Astrocyte of the cerebellum (primary cell): ENCODE data around the gene RNF220.

Source experiments
- DNase-seq: peaks from one replicate; pipeline ENCODE4 v3.0.0-alpha.2; 2011; ENCODE audit warnings: low read depth
- H3K4me3 ChIP-seq: 2 replicates; pipeline ENCODE4 v1.5.1; 2011; ENCODE audit warnings: mild to moderate bottlenecking, low read depth, low read length, moderate library complexity
- in situ Hi-C: cut with HindIII; loops from 2 replicates; pipeline ENCODE4 v1.10.0; 2017; ENCODE audit warnings: low sequenced_read_pairs
- TF ChIP-seq, protein P1 (sequence below): IDR thresholded peaks from 2 replicates; pipeline ENCODE4 v1.5.1; 2012; ENCODE audit warnings: low read length, low read depth, moderate library complexity, mild to moderate bottlenecking; ENCODE audit errors: missing control alignments

Gene RNF220

GRCh38 chr1:44646261-44647110 is 241.4 kb downstream of the RNF220 start:
- TF ChIP-seq, protein P1, sequence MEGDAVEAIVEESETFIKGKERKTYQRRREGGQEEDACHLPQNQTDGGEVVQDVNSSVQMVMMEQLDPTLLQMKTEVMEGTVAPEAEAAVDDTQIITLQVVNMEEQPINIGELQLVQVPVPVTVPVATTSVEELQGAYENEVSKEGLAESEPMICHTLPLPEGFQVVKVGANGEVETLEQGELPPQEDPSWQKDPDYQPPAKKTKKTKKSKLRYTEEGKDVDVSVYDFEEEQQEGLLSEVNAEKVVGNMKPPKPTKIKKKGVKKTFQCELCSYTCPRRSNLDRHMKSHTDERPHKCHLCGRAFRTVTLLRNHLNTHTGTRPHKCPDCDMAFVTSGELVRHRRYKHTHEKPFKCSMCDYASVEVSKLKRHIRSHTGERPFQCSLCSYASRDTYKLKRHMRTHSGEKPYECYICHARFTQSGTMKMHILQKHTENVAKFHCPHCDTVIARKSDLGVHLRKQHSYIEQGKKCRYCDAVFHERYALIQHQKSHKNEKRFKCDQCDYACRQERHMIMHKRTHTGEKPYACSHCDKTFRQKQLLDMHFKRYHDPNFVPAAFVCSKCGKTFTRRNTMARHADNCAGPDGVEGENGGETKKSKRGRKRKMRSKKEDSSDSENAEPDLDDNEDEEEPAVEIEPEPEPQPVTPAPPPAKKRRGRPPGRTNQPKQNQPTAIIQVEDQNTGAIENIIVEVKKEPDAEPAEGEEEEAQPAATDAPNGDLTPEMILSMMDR, result no peak
- H3K4me3 ChIP-seq, result no peak overlapping the region
- peak; percentile 9 for DNase-seq
- in situ Hi-C loops, result no loop called here

- TF ChIP-seq, protein P1, result no peak
- DNase-seq, result no peak
- H3K4me3 ChIP-seq, result no peak overlapping the region
- in situ Hi-C loops, result no loop called here
Measured at GRCh38 chr1:44647896-44648295, 242.8 kb downstream of the RNF220 start.

DNA sequence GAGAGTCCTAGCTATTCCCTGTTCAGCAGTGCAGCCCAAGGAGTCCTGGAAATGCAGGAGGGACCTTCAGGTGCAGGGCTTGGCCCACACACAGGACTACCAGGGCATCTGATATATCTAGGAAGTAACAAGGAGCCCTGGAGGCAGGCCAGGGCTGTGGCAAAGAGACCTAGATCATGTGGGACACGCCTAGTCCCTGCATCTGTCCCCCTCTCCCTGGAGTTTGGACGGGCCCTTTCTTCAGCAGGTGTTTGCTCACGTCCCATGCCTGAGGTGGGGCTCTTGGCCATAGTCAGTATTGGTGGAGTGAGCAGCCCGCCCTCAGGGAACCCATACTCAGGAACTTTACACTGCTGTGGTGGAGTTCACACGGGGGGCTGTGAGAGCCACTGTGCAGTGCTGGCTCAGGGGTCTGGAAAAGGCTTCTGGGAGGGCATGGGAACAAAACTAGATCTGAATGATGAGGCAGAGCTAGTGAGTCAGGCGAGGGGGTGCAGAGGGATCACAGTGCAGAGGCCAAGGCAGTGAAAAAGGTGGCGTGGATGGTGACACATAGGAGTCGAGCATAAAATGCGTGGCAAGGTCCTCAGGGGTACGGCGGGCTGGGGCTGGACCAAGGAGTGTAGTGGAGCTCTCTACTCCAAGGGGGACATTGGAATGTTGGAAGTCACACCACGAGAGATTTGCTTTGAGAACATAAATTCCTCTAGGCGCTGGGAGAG is 243.6 kb downstream of the RNF220 start:
- no peak overlapping the region for H3K4me3 ChIP-seq
- DNase-seq, result no peak
- TF ChIP-seq, protein P1, result no peak
- in situ Hi-C loops, result no loop called here

GRCh38 chr1:44649788-44650158 is 244.7 kb downstream of the RNF220 start:
- TF ChIP-seq, protein P1, result no peak
- no peak overlapping the region for H3K4me3 ChIP-seq
- in situ Hi-C loops, result no loop called here

DNA sequence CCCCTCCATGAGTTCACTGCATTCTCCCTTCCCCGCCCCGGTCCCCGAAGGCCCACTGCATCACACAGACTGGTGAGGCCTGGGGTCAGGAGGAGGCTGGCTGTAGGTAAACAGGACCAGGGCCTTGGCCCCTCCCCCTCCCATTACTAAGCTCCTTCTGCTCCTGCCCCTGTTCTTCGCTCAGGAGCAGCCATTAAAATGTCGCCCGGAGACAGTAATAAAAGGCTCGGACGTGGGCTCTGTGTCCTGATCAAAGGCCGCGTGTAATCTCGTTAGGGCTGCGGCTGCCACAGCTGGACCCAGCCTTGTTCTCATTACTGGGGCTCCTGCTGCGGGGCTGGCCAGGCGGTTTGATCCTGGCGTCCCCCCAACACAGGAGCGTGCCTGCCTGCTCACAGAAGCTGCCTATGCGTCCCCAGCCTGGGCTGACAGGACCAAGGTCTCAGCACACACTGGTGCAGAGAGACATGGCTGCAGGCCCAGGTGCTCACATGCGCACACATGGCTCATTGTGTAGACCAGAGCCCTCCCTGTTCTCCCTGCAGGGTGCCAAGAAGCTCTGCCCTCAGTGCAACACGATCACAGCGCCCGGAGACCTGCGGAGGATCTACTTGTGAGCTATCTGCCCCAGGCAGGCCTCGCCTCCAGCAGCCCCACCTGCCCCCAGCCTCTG is 245.2 kb downstream of the RNF220 start:
- TF ChIP-seq, protein P1, result no peak
- in situ Hi-C loops, result no loop called here
- DNase-seq, result no peak

More at GRCh38 chr1:44649788-44650158, 244.7 kb downstream of the RNF220 start:
- no peak for DNase-seq

DNA sequence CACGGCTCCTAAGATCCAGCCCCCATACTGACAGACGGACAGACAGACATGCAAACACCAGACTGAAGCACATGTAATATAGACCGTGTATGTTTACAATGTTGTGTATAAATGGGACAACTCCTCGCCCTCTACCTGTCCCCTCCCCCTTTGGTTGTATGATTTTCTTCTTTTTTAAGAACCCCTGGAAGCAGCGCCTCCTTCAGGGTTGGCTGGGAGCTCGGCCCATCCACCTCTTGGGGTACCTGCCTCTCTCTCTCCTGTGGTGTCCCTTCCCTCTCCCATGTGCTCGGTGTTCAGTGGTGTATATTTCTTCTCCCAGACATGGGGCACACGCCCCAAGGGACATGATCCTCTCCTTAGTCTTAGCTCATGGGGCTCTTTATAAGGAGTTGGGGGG is 246.0 kb downstream of the RNF220 start:
- DNase-seq, result no peak
- H3K4me3 ChIP-seq, result no peak overlapping the region
- TF ChIP-seq, protein P1, result no peak
- in situ Hi-C loops, result no loop called here

More for the DNA sequence above, 245.2 kb downstream of the RNF220 start:
- no peak overlapping the region for H3K4me3 ChIP-seq
